GM19099 (cell line): ENCODE data around the gene DIPK1B.

Experiments used
- POLR2A ChIP-seq: IDR thresholded peaks from 3 replicates; pipeline ENCODE4 v1.6.1; 2011; ENCODE audit warnings: low read depth; ENCODE audit not compliant: insufficient read length; ENCODE audit errors: extremely low read depth

Gene DIPK1B

GRCh38 chr9:136742591-136743391 is 30.4 kb downstream of the DIPK1B start, which contains the start of gene LCN10:
Gene LCN10 (minus strand): TSS chr9:136742940. CDS start chr9:136742903, 37 bp downstream.
- no peak for TF ChIP-seq POLR2A

- no peak for TF ChIP-seq POLR2A
Measured at GRCh38 chr9:136743639-136744211, 31.4 kb downstream of the DIPK1B start.

GRCh38 chr9:136744773-136745172 is 32.4 kb downstream of the DIPK1B start:
- TF ChIP-seq POLR2A: no peak

- no peak for TF ChIP-seq POLR2A
Measured at GRCh38 chr9:136745389-136746154, 33.2 kb downstream of the DIPK1B start.

- TF ChIP-seq POLR2A: no peak
Measured at GRCh38 chr9:136746155-136746490, 33.8 kb downstream of the DIPK1B start.

- no peak for TF ChIP-seq POLR2A
Measured at GRCh38 chr9:136746621-136747020, 34.2 kb downstream of the DIPK1B start.

- no peak for TF ChIP-seq POLR2A
Measured at GRCh38 chr9:136747161-136748060, 35.0 kb downstream of the DIPK1B start.

- no peak for TF ChIP-seq POLR2A
Measured at GRCh38 chr9:136748201-136748600, 35.8 kb downstream of the DIPK1B start, which contains the start of gene LCN6. Gene LCN6 (minus strand): TSS chr9:136748525. CDS start chr9:136748483, 42 bp downstream.

GRCh38 chr9:136748666-136749611 is 36.6 kb downstream of the DIPK1B start:
- no peak for TF ChIP-seq POLR2A

GRCh38 chr9:136750526-136750925 is 38.2 kb downstream of the DIPK1B start:
- no peak for TF ChIP-seq POLR2A

- TF ChIP-seq POLR2A: no peak
Measured at GRCh38 chr9:136751244-136751643, 38.9 kb downstream of the DIPK1B start.

- TF ChIP-seq POLR2A: no peak
Measured at GRCh38 chr9:136751814-136752213, 39.4 kb downstream of the DIPK1B start.

GRCh38 chr9:136753371-136754058 is 41.1 kb downstream of the DIPK1B start:
- no peak for TF ChIP-seq POLR2A

GRCh38 chr9:136754059-136754572 is 41.7 kb downstream of the DIPK1B start:
- TF ChIP-seq POLR2A: no peak
